ENCODE data around the gene CLK4.
A peak's percentile ranks its signal among the peaks of the same experiment; 100 is the strongest.

The CLK4 gene

DNA sequence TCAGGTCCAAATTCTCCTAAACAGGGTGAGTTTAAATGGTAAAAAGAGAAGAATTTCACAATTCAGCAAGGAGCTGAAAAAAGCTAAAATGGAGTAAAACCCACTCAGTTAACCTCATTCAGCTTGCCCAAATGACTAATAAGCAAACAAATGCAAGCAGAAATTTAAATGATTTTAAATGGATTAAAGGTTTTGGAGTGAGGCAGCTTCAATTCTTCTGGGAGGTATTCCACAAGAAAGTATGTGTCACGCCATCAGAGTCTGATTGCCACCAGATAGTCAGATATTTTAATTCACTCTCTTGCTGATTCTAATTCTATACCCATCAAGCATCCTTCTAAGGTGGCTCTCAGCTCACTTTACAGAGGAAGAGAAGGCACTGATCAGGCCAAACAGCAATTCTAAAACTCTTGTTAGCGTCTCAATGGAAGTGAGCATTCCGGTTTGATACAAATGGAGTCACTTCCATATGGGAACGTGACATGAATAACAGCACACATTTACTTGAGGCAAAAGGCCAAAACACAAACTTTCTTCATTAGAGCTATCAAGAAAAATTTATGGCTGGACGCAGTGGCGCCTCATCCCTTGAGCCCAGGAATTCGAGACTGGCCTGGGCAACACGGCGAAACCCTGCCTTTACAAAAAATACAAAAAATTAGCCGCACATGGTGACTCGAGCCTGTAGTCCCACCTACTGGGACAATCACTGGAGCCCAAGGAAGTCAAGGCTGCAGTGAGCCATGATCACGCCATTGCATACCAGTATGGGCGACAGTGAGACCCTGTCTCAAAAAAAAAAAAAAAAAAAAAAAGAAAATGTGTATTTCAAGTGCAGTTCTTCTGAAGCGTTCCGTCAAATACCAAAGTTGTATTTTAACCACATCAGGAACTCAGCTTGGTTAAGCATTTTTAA, 2.0 kb downstream of the CLK4 start:
- Histone ChIP-seq H3K9ac (ENCODE audit: low read depth, low read length) (peak overlapping the region; percentile 100), H3K9me3 (ENCODE audit: control insufficient read depth, insufficient read depth, low read length) (peaks cover 4% of the 10 kb centered on the region; the same call in 1 of the 2 replicates)

DNA sequence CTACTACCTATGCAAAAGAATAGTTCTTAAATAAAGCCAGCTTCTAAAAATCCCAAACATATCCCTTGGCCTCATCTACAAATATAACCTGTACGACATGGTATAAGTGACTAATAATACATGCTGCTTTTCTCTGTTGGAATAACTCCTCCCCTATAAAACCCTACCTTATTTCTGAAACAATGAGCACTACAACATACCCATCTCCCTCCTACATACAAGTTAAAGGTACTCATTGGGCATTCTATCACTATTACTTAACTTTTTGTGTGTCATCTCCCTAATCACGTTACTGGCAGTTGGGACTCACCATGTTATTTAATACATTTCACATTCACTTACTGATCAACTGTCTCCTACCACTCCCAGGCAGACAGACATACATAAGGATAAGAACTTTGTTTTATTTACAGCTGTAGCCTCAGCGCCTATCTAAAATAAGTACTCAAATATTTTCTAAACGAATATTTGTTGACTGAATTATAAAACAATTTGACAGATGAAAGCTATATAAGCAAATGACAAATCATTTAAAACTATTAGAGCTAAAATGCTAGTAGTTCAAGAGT, 4.1 kb downstream of the CLK4 start:
- peaks cover 28% of the 10 kb centered on the region; the same call in 1 of the 2 replicates for H3K4me1 ChIP-seq (ENCODE audit: insufficient read depth, low read length)
- no peak overlapping the region for H3K9ac ChIP-seq (ENCODE audit: low read depth, low read length)
- H3K36me3 ChIP-seq (ENCODE audit: insufficient read depth, low read length): peaks cover 5% of the 10 kb centered on the region
- H3K9me3 ChIP-seq (ENCODE audit: control insufficient read depth, insufficient read depth, low read length): peaks cover 4% of the 10 kb centered on the region; the same call in 1 of the 2 replicates

More for the DNA sequence above, 2.0 kb downstream of the CLK4 start:
- peaks cover 17% of the 10 kb centered on the region; the same call in 1 of the 2 replicates for H3K4me1 ChIP-seq (ENCODE audit: insufficient read depth, low read length)
- H3K36me3 ChIP-seq (ENCODE audit: insufficient read depth, low read length): no peaks in the 10 kb centered on the region; the same call in none of the 2 replicates

DNA sequence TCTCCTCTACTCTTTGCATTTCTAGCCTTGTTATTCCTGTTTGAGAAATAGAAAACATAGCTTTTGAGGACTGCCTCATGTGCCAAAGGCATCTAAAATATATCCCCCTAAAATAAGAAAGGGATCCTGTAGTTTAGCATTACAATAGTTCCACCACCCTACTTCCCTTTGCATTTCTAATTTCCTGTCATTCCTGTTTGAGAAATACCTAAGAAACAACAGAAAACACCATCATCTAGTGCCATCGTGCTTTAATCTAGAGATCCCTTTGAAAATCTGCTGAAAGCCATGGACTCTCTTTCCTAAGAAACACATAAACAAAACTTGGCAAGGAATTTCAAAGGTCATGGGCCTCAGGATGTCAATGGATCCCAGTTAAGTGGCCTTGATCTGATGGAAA, 7.5 kb downstream of the CLK4 start:
- H3K9ac ChIP-seq (ENCODE audit: low read depth, low read length): no peak overlapping the region
- peaks cover 8% of the 10 kb centered on the region for H3K36me3 ChIP-seq (ENCODE audit: insufficient read depth, low read length)
- peaks cover 24% of the 10 kb centered on the region; the same call in 1 of the 2 replicates for H3K4me1 ChIP-seq (ENCODE audit: insufficient read depth, low read length)
- H3K9me3 ChIP-seq (ENCODE audit: control insufficient read depth, insufficient read depth, low read length): no peaks in the 10 kb centered on the region

DNA sequence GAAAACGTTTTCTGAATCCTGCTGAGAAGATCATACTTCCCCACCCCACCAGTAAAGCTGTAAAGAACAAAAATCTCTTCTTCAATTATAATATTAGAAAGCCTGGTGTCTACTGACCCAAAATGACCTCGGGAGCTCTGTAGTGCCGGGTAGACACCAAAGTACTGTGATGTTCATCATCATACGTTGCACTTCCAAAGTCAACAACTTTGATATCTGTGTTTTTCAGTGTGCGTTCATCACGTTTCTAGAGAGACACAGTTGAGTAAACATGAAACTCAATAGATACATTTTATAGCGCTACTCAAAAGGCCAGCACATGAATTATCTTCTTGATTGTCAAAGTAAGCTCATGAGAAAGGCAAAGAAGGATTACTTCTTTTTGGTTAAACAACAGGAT, 14.6 kb downstream of the CLK4 start:
- Histone ChIP-seq H3K36me3 (ENCODE audit: insufficient read depth, low read length) (peaks cover 5% of the 10 kb centered on the region), H3K9me3 (ENCODE audit: control insufficient read depth, insufficient read depth, low read length) (no peaks in the 10 kb centered on the region)

DNA sequence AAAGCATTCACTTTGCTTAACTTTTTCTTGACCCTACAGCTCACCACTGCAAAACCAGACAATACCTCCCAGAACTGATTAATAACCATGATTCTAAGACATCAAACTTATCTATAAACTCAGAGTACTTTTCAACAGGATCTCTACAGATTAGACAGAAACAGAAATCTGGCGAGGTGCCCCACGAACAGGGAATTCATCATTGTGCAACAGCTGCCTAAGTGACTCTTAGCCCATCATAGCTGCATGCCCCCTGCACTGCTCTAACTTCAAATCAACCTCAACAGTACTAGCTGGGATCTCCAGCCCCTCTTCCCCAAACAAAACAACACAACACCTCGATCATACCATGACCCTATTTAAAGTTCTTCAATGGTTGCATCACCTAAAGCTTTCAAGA, 20.6 kb downstream of the CLK4 start:
- H3K36me3 ChIP-seq (ENCODE audit: insufficient read depth, low read length): peaks cover 8% of the 10 kb centered on the region

More for the DNA sequence above, 14.6 kb downstream of the CLK4 start:
- no peak overlapping the region for H3K9ac ChIP-seq (ENCODE audit: low read depth, low read length)
- H3K4me1 ChIP-seq (ENCODE audit: insufficient read depth, low read length): no peaks in the 10 kb centered on the region

DNA sequence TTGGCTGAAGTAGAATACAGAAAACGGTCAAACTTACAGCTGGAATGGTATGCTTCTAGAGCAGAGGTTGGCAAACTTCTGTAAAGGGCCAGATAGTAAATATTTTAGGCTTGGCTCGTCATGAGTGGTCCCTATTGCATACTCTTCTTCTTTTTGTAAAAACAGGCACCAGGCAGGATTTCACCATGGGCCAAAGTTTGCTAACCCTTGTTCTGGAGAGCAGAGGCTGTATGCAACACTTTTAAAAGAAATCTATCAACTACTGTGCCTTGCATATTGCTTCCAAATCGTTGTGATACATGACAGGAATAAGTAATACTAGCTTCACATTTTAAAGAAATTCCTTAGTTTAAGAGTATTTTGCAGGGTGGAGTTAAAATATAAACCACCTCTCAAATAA, 21.1 kb downstream of the CLK4 start:
- Histone ChIP-seq H3K9ac (ENCODE audit: low read depth, low read length) (no peak overlapping the region), H3K36me3 (ENCODE audit: insufficient read depth, low read length) (peaks cover 8% of the 10 kb centered on the region), H3K9me3 (ENCODE audit: control insufficient read depth, insufficient read depth, low read length) (no peaks in the 10 kb centered on the region; the same call in 1 of the 2 replicates), H3K4me1 (ENCODE audit: insufficient read depth, low read length) (no peaks in the 10 kb centered on the region)

More for the DNA sequence above, 20.6 kb downstream of the CLK4 start:
- Histone ChIP-seq H3K9ac (ENCODE audit: low read depth, low read length) (no peak overlapping the region), H3K4me1 (ENCODE audit: insufficient read depth, low read length) (no peaks in the 10 kb centered on the region), H3K9me3 (ENCODE audit: control insufficient read depth, insufficient read depth, low read length) (no peaks in the 10 kb centered on the region; the same call in 1 of the 2 replicates)

DNA sequence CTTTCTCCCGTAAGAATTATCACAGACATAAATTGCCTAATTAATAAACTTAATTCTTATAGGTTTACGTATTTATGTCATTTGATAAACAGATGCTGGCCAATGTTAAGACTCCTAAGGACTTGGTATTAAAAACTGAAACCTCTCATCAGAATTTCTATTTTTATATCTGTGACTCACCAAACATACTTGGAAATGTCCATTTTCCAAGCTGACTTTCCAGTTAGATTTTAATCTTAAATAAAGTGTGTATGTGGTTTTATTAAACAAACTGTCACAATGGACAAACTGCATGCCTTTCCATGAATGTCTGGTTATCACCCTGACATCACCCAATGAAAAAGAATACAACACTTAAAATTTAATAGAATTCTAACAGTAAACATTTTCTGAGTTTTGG, 24.1 kb downstream of the CLK4 start:
- Histone ChIP-seq H3K9ac (ENCODE audit: low read depth, low read length) (no peak overlapping the region), H3K36me3 (ENCODE audit: insufficient read depth, low read length) (peaks cover 8% of the 10 kb centered on the region), H3K4me1 (ENCODE audit: insufficient read depth, low read length) (no peaks in the 10 kb centered on the region), H3K9me3 (ENCODE audit: control insufficient read depth, insufficient read depth, low read length) (peaks cover 5% of the 10 kb centered on the region; the same call in 1 of the 2 replicates)

DNA sequence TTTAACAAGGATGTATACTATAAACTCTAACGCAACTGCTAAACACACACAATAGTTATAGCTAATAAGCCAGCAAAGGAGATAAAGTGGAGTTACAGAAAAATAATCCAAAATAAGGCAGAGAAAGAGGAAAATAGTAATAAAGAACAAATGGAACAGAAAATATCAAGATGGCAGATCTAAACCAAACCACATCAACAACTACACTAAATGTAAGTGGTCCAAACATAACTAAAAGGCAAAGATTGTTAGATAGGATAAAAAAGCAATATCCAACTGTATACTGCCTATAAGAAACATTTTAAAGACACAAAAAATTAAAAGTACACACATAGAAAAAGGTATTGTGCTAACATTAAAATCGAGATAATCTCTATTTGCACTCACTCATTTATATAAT, 31.1 kb downstream of the CLK4 start:
- Histone ChIP-seq H3K4me1 (ENCODE audit: insufficient read depth, low read length) (peaks cover 9% of the 10 kb centered on the region; the same call in 1 of the 2 replicates), H3K9me3 (ENCODE audit: control insufficient read depth, insufficient read depth, low read length) (peaks cover 22% of the 10 kb centered on the region), H3K9ac (ENCODE audit: low read depth, low read length) (no peak overlapping the region), H3K36me3 (ENCODE audit: insufficient read depth, low read length) (no peaks in the 10 kb centered on the region)

DNA sequence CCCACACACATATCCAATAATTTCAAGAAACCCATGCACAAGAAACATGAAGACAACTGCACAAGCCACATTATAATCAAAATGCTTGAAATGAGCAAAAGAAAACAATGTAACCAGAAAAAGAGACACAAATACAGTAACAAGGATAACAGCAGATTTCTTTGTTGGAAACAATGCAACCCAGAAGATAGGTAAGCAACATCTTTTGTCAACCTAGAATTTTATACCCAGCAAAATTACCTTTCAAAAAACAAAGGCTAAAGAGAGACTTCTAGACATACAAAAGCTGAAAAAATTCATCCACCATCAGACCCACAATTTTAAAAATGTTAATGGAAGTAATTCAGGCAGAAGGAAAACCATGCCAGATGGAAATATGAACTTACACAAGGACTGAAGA, 31.7 kb downstream of the CLK4 start:
- Histone ChIP-seq H3K36me3 (ENCODE audit: insufficient read depth, low read length) (no peaks in the 10 kb centered on the region), H3K4me1 (ENCODE audit: insufficient read depth, low read length) (peaks cover 9% of the 10 kb centered on the region; the same call in 1 of the 2 replicates), H3K9me3 (ENCODE audit: control insufficient read depth, insufficient read depth, low read length) (peaks cover 22% of the 10 kb centered on the region), H3K9ac (ENCODE audit: low read depth, low read length) (no peak overlapping the region)

DNA sequence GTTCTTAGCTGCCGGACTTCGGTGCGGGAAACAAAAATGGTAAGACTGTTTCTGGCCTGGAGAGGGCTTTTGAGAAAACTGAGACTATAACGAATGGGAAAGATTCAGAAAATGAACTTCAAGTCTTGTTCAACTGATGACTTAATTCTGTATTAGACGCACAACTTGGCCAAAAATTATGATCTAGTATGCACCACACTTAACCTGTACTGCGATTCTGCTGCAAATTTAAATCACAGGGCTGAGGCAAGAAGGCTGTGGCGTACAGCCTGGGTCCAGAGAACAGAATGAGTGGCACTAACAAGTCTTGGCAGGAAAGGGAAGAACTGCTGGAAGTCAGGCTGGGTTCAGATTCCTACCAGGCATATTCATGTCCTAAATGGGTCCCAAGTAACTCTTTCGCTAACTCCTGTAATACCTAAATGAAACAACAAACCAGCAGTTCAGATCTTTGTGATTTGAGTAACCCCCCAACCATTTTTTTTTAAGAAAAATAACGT, 35.9 kb downstream of the CLK4 start:
- peaks cover 16% of the 10 kb centered on the region; the same call in 1 of the 2 replicates for H3K4me1 ChIP-seq (ENCODE audit: insufficient read depth, low read length)
- H3K9ac ChIP-seq (ENCODE audit: low read depth, low read length): peak overlapping the region; percentile 77; the same call in 1 of the 2 replicates
- H3K9me3 ChIP-seq (ENCODE audit: control insufficient read depth, insufficient read depth, low read length): peaks cover 12% of the 10 kb centered on the region
- no peaks in the 10 kb centered on the region for H3K36me3 ChIP-seq (ENCODE audit: insufficient read depth, low read length)

DNA sequence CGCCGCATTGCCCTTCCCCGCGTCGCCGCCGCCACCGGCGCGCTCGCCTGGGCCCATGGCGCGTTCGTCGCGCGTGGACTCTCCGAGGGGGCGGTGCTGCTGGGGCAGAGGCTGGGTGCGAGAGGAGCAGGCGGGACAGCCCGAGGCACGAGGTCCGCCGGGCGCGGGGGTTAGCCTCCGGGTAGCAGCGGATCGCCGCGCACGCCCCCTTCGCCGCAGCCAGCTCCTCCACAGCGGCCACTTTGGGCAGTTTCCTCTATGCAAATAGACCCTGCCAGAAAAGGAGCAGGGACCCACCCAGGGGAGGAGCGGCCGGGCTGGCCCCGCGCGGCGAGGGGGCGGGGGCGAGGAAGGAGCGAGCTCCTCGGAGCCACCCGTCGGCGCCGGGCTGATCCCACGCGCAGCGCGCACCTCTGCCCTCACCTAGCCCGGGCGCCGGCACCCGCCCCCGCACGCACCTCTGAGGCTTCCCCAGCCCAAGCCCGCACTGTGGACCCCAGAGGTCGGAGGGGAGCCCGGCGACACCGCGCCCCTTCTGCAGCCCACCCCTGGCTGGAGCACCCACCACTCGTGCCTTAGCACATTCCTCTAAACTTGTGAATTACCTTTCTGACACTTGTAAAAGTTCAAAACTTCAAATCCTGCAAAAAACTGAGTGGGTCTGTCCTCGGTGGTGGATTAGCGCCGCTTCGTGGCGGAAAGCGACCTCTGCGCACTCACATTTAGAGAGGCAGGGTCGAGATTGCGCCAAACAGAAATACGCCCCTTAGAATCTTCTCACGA, 36.5 kb downstream of the CLK4 start, which contains the start of gene COL23A1:
Gene COL23A1 (minus strand): TSS at position 253 of the 783 bp plus-strand sequence.
- Histone ChIP-seq H3K9me3 (ENCODE audit: control insufficient read depth, insufficient read depth, low read length) (peaks cover 11% of the 10 kb centered on the region), H3K36me3 (ENCODE audit: insufficient read depth, low read length) (no peaks in the 10 kb centered on the region), H3K9ac (ENCODE audit: low read depth, low read length) (peak within 1 kb of the TSS; percentile 77), H3K4me1 (ENCODE audit: insufficient read depth, low read length) (peaks cover 16% of the 10 kb centered on the region; the same call in 1 of the 2 replicates)

DNA sequence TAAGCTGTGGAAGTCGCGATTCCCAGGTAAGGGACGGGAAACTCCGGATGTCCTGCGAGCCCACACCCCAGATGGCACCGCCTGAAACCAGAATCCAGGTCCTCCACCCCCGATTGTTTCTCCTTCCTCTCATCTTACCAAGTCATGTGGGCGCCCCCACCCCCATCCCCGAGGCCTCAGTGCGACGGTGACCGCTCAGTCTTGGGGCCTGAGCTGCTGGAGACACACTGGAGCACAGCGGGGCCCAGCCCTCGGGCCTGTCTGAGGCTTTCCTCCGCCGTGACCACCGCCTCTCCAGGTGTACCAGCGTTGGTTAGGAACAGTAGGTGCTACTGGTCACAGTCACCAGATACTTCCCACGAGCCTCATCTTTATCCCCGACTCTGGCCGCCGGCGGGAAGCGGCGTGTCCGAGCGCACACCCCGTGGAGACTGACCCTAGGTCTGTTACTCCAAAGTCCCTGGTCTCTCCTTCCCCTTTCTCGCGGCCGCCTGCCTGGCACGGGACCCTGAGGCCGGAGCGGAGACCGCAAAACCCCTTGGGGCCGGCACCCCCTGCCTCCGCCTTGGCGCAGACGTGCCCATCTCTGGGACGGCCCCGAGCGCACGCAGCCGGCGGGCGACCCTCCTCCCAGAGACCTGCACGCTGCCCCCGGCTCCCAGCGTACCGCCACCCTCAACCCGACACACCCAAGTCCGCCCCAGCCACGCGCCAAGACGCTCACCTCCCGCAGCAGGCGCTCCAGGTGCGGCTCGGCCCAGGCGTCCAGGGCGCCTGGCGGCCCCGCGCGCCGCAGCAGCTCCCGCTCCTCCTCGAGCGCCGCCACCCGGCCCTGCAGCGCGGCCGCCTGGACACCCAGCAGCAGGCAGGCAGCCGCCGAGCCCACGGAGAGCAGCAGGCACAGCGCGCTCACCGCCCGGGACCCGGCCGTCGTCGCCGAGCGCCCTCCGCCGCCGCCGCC, 37.4 kb downstream of the CLK4 start:
- Histone ChIP-seq H3K4me1 (ENCODE audit: insufficient read depth, low read length) (peaks cover 16% of the 10 kb centered on the region; the same call in 1 of the 2 replicates), H3K9ac (ENCODE audit: low read depth, low read length) (peak overlapping the region; percentile 77), H3K9me3 (ENCODE audit: control insufficient read depth, insufficient read depth, low read length) (peaks cover 3% of the 10 kb centered on the region), H3K36me3 (ENCODE audit: insufficient read depth, low read length) (no peaks in the 10 kb centered on the region)

DNA sequence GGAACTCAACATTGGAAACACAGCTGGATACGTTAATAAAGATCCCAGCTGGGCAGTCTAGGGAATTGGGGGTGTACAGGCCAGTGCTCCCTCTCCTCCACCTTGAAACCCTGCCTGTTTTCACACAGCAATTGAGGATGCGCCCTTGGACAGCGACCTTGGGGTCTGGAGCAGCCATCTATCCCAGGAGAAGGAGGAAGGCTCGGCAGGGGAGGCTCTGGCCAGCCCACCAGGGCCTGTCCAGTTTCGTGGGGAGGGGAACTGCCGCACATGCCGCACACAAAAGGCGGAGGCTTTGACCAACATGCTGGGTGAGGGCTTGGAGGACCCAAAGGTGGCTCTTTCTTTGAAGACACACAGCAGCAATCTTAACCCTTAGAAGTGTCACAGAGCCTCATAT, 38.1 kb downstream of the CLK4 start:
- peak overlapping the region; percentile 77 for H3K9ac ChIP-seq (ENCODE audit: low read depth, low read length)
- H3K9me3 ChIP-seq (ENCODE audit: control insufficient read depth, insufficient read depth, low read length): no peaks in the 10 kb centered on the region; the same call in 1 of the 2 replicates
- no peaks in the 10 kb centered on the region for H3K36me3 ChIP-seq (ENCODE audit: insufficient read depth, low read length)
- H3K4me1 ChIP-seq (ENCODE audit: insufficient read depth, low read length): peaks cover 16% of the 10 kb centered on the region; the same call in 1 of the 2 replicates
